ENCODE data around the gene DIPK1A. TPM values are rescaled to one million over a fixed set of nuclear protein-coding genes. Genes with fewer than 3 reads are reported as not detected.

DIPK1A gene
- total RNA-seq, 1 experiment from 2014 or later, result 1.0 TPM

GRCh38 chr1:92956254-92957029 is 4.8 kb downstream of the DIPK1A start:
- BruUV-seq (replicated peaks), result no TSS peak
- no peak for DNase-seq
- TF ChIP-seq CTCF (conservative IDR thresholded peaks at IDR 0.05; ENCODE audit: low read depth, low read length), result no peak
- TF ChIP-seq EZH2 (IDR thresholded peaks at IDR 0.05; ENCODE audit: low read length, unreplicated experiment), result no peak
- TF ChIP-seq EZH2phosphoT487 (IDR thresholded peaks at IDR 0.05; ENCODE audit: borderline replicate concordance, low read length), result no peak
- Histone ChIP-seq H3K9ac (ENCODE audit: low read length) (no peak overlapping the region), H3F3A (ENCODE audit: low read length, unreplicated experiment) (no peaks in the 10 kb centered on the region), H3K9me2 (replicated peaks; ENCODE audit: low read length) (no peaks in the 10 kb centered on the region), H3K4me2 (ENCODE audit: low read length) (no peak overlapping the region), H3K36me3 (ENCODE audit: low read depth, low read length) (no peaks in the 10 kb centered on the region), H3K9me3 (ENCODE audit: low read length) (no peaks in the 10 kb centered on the region), H3K27me3 (ENCODE audit: low read length) (no peaks in the 10 kb centered on the region), H3K27ac (ENCODE audit: low read length) (no peak overlapping the region), H4K20me1 (ENCODE audit: low read length) (no peaks in the 10 kb centered on the region), H3K4me1 (ENCODE audit: insufficient read depth, low read length) (peaks cover 7% of the 10 kb centered on the region), H3K79me2 (ENCODE audit: low read length) (no peaks in the 10 kb centered on the region), H2AFZ (ENCODE audit: low read length) (no peak overlapping the region), H3K4me3 (ENCODE audit: low read length) (no peak overlapping the region)
- POLR2A ChIA-PET (ENCODE audit: unreplicated experiment), result no interaction called here
- CTCF ChIA-PET, result interaction anchor here (0.6 kb wide), 1 partner anchor 83 kb away, joined by 4 read pairs; no protein-coding TSS in a partner anchor
- no peak for ATAC-seq
- intact Hi-C loops (cut with micrococcal nuclease), result loop anchor here (1.0 kb wide), 1 partner anchor 97 kb away; no protein-coding TSS in a partner anchor

GRCh38 chr1:92953491-92953890 is 7.8 kb downstream of the DIPK1A start:
- intact Hi-C loops (cut with micrococcal nuclease), result no loop called here
- ATAC-seq, result no peak
- Histone ChIP-seq H3F3A (ENCODE audit: low read length, unreplicated experiment) (no peaks in the 10 kb centered on the region), H3K27me3 (ENCODE audit: low read length) (no peaks in the 10 kb centered on the region), H3K79me2 (ENCODE audit: low read length) (no peaks in the 10 kb centered on the region), H2AFZ (ENCODE audit: low read length) (no peak overlapping the region), H3K4me3 (ENCODE audit: low read length) (no peak overlapping the region), H4K20me1 (ENCODE audit: low read length) (no peaks in the 10 kb centered on the region), H3K4me1 (ENCODE audit: insufficient read depth, low read length) (peaks cover 18% of the 10 kb centered on the region), H3K36me3 (ENCODE audit: low read depth, low read length) (no peaks in the 10 kb centered on the region), H3K4me2 (ENCODE audit: low read length) (no peak overlapping the region), H3K9me2 (replicated peaks; ENCODE audit: low read length) (no peaks in the 10 kb centered on the region), H3K27ac (ENCODE audit: low read length) (no peak overlapping the region), H3K9ac (ENCODE audit: low read length) (no peak overlapping the region), H3K9me3 (ENCODE audit: low read length) (no peaks in the 10 kb centered on the region)
- ChIA-PET POLR2A (ENCODE audit: unreplicated experiment) (no interaction called here), CTCF (no interaction called here)
- no TSS peak for BruUV-seq (replicated peaks)
- TF ChIP-seq EZH2phosphoT487 (IDR thresholded peaks at IDR 0.05; ENCODE audit: borderline replicate concordance, low read length) (no peak), CTCF (conservative IDR thresholded peaks at IDR 0.05; ENCODE audit: low read depth, low read length) (no peak), EZH2 (IDR thresholded peaks at IDR 0.05; ENCODE audit: low read length, unreplicated experiment) (no peak)
- DNase-seq, result no peak

GRCh38 chr1:92952714-92953113 is 8.5 kb downstream of the DIPK1A start:
- Histone ChIP-seq H2AFZ (ENCODE audit: low read length) (no peak overlapping the region), H3K4me3 (ENCODE audit: low read length) (no peak overlapping the region), H3K9me2 (replicated peaks; ENCODE audit: low read length) (no peaks in the 10 kb centered on the region), H3K27ac (ENCODE audit: low read length) (no peak overlapping the region), H3F3A (ENCODE audit: low read length, unreplicated experiment) (no peaks in the 10 kb centered on the region), H3K9me3 (ENCODE audit: low read length) (no peaks in the 10 kb centered on the region), H3K27me3 (ENCODE audit: low read length) (no peaks in the 10 kb centered on the region), H4K20me1 (ENCODE audit: low read length) (no peaks in the 10 kb centered on the region), H3K79me2 (ENCODE audit: low read length) (no peaks in the 10 kb centered on the region), H3K9ac (ENCODE audit: low read length) (no peak overlapping the region), H3K4me1 (ENCODE audit: insufficient read depth, low read length) (peaks cover 18% of the 10 kb centered on the region), H3K4me2 (ENCODE audit: low read length) (no peak overlapping the region), H3K36me3 (ENCODE audit: low read depth, low read length) (no peaks in the 10 kb centered on the region)
- no TSS peak for BruUV-seq (replicated peaks)
- ChIA-PET POLR2A (ENCODE audit: unreplicated experiment) (no interaction called here), CTCF (no interaction called here)
- no peak for DNase-seq
- intact Hi-C loops (cut with micrococcal nuclease), result loop anchor here (1.0 kb wide), 1 partner anchor 28 kb away; no protein-coding TSS in a partner anchor
- TF ChIP-seq EZH2phosphoT487 (IDR thresholded peaks at IDR 0.05; ENCODE audit: borderline replicate concordance, low read length), result no peak
- ATAC-seq, result no peak
